ENCODE data around the gene ZNF91. TPM values are rescaled to one million over a fixed set of nuclear protein-coding genes. Genes with fewer than 3 reads are reported as not detected.
"Not testable (repeated sequence)": the region's sequence is repeated elsewhere in the genome, so short reads cannot be mapped to it uniquely, and the experiment has no call there.

Gene ZNF91
- total RNA-seq, 1 donor from 2014 or later = 38.5 TPM

- DNase-seq (ENCODE audit: low read depth) = no peak
- H3K36me3 ChIP-seq (ENCODE audit: control insufficient read depth, insufficient read depth, low read length) = peaks cover 2% of the 10 kb centered on the region
- no peak for TF ChIP-seq CTCF (IDR thresholded peaks at IDR 0.05; ENCODE audit: insufficient read depth, low read length, poor library complexity, severe bottlenecking)
- H3K27me3 ChIP-seq (ENCODE audit: control insufficient read depth, insufficient read depth, low read length) = no peaks in the 10 kb centered on the region
- no peak overlapping the region for H3K4me3 ChIP-seq (ENCODE audit: low read depth, low read length)
Measured at GRCh38 chr19:23382955-23383354, 12.3 kb downstream of the ZNF91 start.

- Histone ChIP-seq H3K4me3 (ENCODE audit: low read depth, low read length) (no peak overlapping the region), H3K27me3 (ENCODE audit: control insufficient read depth, insufficient read depth, low read length) (no peaks in the 10 kb centered on the region), H3K36me3 (ENCODE audit: control insufficient read depth, insufficient read depth, low read length) (peaks cover 2% of the 10 kb centered on the region)
- no peak for TF ChIP-seq CTCF (IDR thresholded peaks at IDR 0.05; ENCODE audit: insufficient read depth, low read length, poor library complexity, severe bottlenecking)
- DNase-seq (ENCODE audit: low read depth) = no peak
Measured at GRCh38 chr19:23381114-23381513, 14.2 kb downstream of the ZNF91 start.

- H3K36me3 ChIP-seq (ENCODE audit: control insufficient read depth, insufficient read depth, low read length); H3K27me3 ChIP-seq (ENCODE audit: control insufficient read depth, insufficient read depth, low read length); H3K4me3 ChIP-seq (ENCODE audit: low read depth, low read length); DNase-seq (ENCODE audit: low read depth): not testable (repeated sequence)
Measured at GRCh38 chr19:23379671-23380070, 15.6 kb downstream of the ZNF91 start.

GRCh38 chr19:23378948-23379347 lies 16.3 kb downstream of the ZNF91 start:
- no peaks in the 10 kb centered on the region for H3K27me3 ChIP-seq (ENCODE audit: control insufficient read depth, insufficient read depth, low read length)
- no peak for TF ChIP-seq CTCF (IDR thresholded peaks at IDR 0.05; ENCODE audit: insufficient read depth, low read length, poor library complexity, severe bottlenecking)
- DNase-seq (ENCODE audit: low read depth) = no peak
- H3K36me3 ChIP-seq (ENCODE audit: control insufficient read depth, insufficient read depth, low read length) = peaks cover 2% of the 10 kb centered on the region
- no peak overlapping the region for H3K4me3 ChIP-seq (ENCODE audit: low read depth, low read length)

GRCh38 chr19:23377276-23377675 lies 18.0 kb downstream of the ZNF91 start:
- H3K27me3 ChIP-seq (ENCODE audit: control insufficient read depth, insufficient read depth, low read length) = no peaks in the 10 kb centered on the region
- peaks cover 4% of the 10 kb centered on the region for H3K36me3 ChIP-seq (ENCODE audit: control insufficient read depth, insufficient read depth, low read length)
- TF ChIP-seq CTCF (IDR thresholded peaks at IDR 0.05; ENCODE audit: insufficient read depth, low read length, poor library complexity, severe bottlenecking) = no peak

GRCh38 chr19:23366437-23366836 lies 28.8 kb downstream of the ZNF91 start:
- TF ChIP-seq CTCF (IDR thresholded peaks at IDR 0.05; ENCODE audit: insufficient read depth, low read length, poor library complexity, severe bottlenecking) = no peak
- no peak for DNase-seq (ENCODE audit: low read depth)
- H3K4me3 ChIP-seq (ENCODE audit: low read depth, low read length) = no peak overlapping the region
- no peaks in the 10 kb centered on the region for H3K36me3 ChIP-seq (ENCODE audit: control insufficient read depth, insufficient read depth, low read length)
- no peaks in the 10 kb centered on the region for H3K27me3 ChIP-seq (ENCODE audit: control insufficient read depth, insufficient read depth, low read length)

More at GRCh38 chr19:23377276-23377675, 18.0 kb downstream of the ZNF91 start:
- H3K4me3 ChIP-seq (ENCODE audit: low read depth, low read length) = no peak overlapping the region
- no peak for DNase-seq (ENCODE audit: low read depth)

GRCh38 chr19:23366031-23366430 lies 29.2 kb downstream of the ZNF91 start:
- not testable (repeated sequence) for H3K4me3 ChIP-seq (ENCODE audit: low read depth, low read length); H3K36me3 ChIP-seq (ENCODE audit: control insufficient read depth, insufficient read depth, low read length); DNase-seq (ENCODE audit: low read depth); H3K27me3 ChIP-seq (ENCODE audit: control insufficient read depth, insufficient read depth, low read length)

Data from kidney epithelial cell (primary cell).